Testis (tissue), 2 donors: ENCODE measurements around the gene SESTD1.

Experiments used
- CTCF ChIP-seq, 3 experiments: fragments of 450-650 bp in 2 of 3; fragments of 200-600 bp in 1 of 3; sonication (generic) in 1 of 3; IDR thresholded peaks; one replicate each; pipeline ENCODE4 v1.5.1; 2016 to 2019; ENCODE audit warnings: antibody characterized with exemption in 3 of 3, mild to moderate bottlenecking in 2 of 3, moderate library complexity in 1 of 3
- POLR2A ChIP-seq: fragments of 450-650 bp; IDR thresholded peaks from one replicate; pipeline ENCODE4 v1.6.1; 2017; ENCODE audit warnings: antibody characterized with exemption, mild to moderate bottlenecking, moderate library complexity

- no peak for TF ChIP-seq CTCF (IDR thresholded peaks at IDR 0.05)
- no peak for TF ChIP-seq POLR2A
Measured at GRCh38 chr2:179298666-179299065, 34.0 kb upstream of the SESTD1 start.
